ENCODE results near the gene DPH1.
"Not testable (repeated sequence)": the region's sequence is repeated elsewhere in the genome, so short reads cannot be mapped to it uniquely, and the experiment has no call there.

Gene DPH1

GRCh38 chr17:2029911-2030778 lies at the start of gene DPH1:
Gene DPH1 (plus strand): TSS chr17:2030153. CDS start chr17:2030170, 17 bp downstream.
- peak; percentile 67 to 80 for DNase-seq (ENCODE audit: low read depth in 1 of 2, low spot score in 1 of 2)

- DNase-seq (ENCODE audit: low read depth in 1 of 2, low spot score in 1 of 2) = no peak
Measured at GRCh38 chr17:1980665-1981250, 49.2 kb upstream of the DPH1 start.

DNA sequence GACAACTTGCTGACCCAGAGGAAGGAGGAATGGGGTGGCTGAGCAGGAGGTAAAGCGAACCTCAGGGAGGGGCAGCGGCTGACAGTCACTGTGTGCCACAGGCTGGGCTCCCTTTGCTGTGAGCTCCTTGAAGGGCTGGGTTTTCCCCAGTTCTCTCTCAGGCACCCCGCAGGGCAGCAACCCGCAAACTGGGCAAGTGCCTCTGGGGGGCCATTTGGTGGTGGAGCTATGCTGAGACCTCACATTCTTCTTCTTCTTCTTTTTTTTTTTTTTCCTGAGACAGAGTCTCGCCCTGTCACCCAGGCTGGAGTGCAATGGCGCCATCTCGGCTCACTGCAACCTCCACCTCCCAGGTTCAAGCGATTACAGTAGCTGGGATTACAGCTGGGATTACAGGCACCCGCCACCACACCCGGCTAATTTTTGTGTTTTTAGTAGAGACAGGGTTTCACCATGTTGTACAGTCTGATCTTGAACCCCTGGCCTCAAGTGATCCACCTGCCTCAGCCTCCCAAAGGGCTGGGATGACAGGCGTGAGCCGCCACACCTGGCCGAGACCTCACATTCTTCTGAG lies 47.1 kb upstream of the DPH1 start:
- not testable (repeated sequence) for DNase-seq (ENCODE audit: low read depth in 1 of 2, low spot score in 1 of 2)

- no peak for DNase-seq (ENCODE audit: low read depth in 1 of 2, low spot score in 1 of 2)
Measured at GRCh38 chr17:1985093-1985492, 44.9 kb upstream of the DPH1 start.

DNA sequence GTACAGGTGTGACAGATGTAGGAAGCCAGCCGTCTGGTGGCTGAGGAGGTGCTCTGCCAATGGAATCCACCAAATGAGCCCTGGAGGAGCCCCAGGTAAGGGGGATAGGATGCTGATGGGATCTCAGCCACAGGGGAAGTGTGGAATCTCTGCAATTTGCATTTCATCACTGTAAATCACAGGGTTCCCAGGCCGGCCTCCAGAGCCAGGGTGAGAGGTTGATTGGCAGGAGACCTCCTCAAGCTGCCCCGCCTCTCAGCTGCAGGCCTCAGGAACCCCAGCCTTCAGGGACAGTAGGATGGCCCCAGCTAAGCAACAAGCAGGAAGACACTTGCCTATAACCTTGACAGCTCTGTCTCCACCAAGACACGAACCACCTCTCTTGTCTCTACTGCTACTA lies 44.3 kb upstream of the DPH1 start:
- DNase-seq (ENCODE audit: low read depth in 1 of 2, low spot score in 1 of 2) = no peak

DNA sequence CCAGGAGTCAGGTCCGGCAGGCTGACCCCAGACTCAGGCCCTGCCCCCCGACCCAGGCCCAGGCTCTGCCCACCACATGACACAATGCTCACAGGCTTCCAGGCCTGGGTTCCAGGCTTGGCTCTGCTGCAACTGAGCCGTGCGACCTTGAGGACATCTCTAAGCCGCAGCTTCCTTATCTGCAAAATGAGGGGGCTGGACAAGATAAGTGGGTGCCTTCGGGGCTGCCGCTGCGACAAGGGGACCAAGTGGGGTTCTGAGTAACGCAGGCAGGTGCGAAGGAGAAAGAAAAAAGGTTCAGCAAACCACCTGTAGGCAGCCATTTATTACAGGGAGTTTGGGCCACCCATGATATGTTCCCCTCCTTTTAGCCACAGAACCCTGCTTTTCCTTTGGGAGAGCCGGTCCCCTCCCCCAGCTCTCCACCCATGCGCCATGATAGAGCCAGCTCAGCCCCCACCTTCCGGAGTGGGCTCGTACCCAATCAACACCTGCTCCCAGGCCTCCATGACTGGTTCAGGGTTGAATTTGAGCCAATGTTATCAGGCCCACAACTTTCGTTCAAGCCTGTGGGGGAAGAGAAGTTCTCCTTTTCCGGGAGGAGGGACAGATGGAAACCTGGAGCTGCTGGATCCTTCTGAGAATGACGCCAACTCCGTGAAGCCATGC lies 43.0 kb upstream of the DPH1 start:
- no peak for DNase-seq (ENCODE audit: low read depth in 1 of 2, low spot score in 1 of 2)

- DNase-seq (ENCODE audit: low read depth in 1 of 2, low spot score in 1 of 2) = no peak
Measured at GRCh38 chr17:1989135-1989534, 40.8 kb upstream of the DPH1 start.

- no peak for DNase-seq (ENCODE audit: low read depth in 1 of 2, low spot score in 1 of 2)
Measured at GRCh38 chr17:1992541-1992940, 37.4 kb upstream of the DPH1 start.

DNA sequence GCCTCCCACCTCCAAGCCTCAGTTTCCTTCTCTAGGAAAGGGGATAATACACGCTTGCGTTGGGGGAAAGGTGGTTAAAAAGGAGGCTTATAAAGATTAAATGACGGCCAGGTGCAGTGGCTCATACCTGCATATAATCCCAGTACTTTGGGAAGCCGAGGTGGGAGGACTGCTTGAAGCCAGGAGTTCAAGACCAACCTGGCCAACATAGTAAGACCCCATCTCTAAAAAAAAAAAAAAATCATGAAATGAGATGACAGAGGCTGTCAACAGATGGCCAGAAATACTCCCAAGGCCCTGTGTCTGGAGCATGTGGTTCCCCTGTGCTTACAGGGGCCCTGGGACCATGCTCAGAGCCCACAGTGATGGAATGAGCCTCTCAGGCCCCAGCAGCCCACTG lies 35.2 kb upstream of the DPH1 start:
- DNase-seq (ENCODE audit: low read depth in 1 of 2, low spot score in 1 of 2) = no peak

- no peak for DNase-seq (ENCODE audit: low read depth in 1 of 2, low spot score in 1 of 2)
Measured at GRCh38 chr17:1995321-1995892, 34.5 kb upstream of the DPH1 start.

- DNase-seq (ENCODE audit: low read depth in 1 of 2, low spot score in 1 of 2) = no peak
Measured at GRCh38 chr17:1995907-1996799, 33.8 kb upstream of the DPH1 start.

DNA sequence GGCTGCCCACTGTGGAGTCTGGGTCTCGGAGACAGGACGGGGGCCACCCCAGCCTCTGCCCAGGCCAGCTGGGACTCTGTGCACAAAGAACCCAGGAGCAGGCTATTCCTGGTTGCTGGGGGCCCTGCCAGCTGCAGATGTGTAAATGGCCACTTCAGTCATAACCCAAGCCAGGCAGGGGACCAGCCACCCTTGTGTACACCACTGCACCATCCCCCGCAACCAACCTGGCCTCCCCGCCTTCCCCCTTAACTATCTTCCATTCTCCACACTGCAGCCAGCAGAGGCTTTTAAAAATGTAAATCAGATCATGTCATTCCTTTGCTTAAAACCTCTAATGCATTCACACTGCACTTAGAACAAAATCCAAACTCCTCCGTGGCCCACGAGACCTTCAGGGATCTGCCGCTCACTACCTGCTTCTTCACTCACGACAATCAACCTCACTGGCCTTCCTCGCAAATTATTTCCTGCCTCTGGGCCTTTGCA lies 33.1 kb upstream of the DPH1 start:
- DNase-seq (ENCODE audit: low read depth in 1 of 2, low spot score in 1 of 2) = no peak

- DNase-seq (ENCODE audit: low read depth in 1 of 2, low spot score in 1 of 2) = no peak
Measured at GRCh38 chr17:1997289-1997926, 32.5 kb upstream of the DPH1 start.

DNA sequence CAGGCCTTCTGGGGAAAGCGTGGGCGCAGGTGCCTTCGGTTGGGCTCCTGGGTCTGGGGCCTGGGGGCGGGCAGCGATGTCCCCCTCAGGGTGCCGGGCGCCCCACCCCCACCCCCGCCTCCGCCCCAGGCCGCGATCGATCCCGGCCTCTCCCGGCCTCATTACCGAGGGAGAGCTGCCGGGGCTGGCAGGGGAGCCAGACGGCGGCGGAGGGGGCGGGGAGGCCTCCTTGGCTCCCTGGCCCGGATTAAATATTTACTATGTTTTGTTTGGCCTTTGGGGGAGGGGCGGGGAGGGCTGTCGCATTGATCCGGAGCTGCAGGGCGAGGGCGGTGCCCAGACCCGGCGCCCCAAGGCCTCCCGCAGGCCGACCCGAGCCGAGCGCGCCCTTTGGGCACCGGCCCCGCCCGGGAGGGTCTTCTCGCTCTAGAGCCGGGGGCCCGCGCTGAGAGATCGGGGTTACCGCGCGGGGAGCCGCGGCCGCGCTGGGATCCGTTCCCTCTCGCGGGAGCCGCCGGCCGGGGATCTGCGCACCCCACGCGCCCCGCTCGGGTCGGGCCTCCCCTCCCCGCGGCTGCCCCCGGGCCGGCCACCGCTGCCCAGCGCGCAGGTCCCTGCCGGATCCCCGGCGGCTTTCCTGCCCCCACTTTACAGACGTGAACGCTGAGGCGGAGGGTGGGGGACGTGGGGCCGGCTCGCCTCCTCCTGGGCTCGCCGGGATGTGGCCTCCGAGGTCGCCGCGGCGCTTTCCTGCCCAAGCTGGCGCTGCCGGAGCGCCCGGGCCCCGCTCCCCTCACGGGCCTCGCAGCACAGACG lies 31.8 kb upstream of the DPH1 start:
- DNase-seq (ENCODE audit: low read depth in 1 of 2, low spot score in 1 of 2) = no peak

- DNase-seq (ENCODE audit: low read depth in 1 of 2, low spot score in 1 of 2) = no peak
Measured at GRCh38 chr17:1999557-2000251, 30.2 kb upstream of the DPH1 start.

- DNase-seq (ENCODE audit: low read depth in 1 of 2, low spot score in 1 of 2) = no peak
Measured at GRCh38 chr17:2002767-2003329, 27.1 kb upstream of the DPH1 start.

- DNase-seq (ENCODE audit: low read depth in 1 of 2, low spot score in 1 of 2) = no peak
Measured at GRCh38 chr17:2003525-2003924, 26.4 kb upstream of the DPH1 start.

- no peak for DNase-seq (ENCODE audit: low read depth in 1 of 2, low spot score in 1 of 2)
Measured at GRCh38 chr17:2004435-2004952, 25.5 kb upstream of the DPH1 start.
